ENCODE measurements around the gene MIXL1.
A peak's percentile ranks its signal among the peaks of the same experiment; 100 is the strongest.
"Not testable (repeated sequence)": the region's sequence is repeated elsewhere in the genome, so short reads cannot be mapped to it uniquely, and the experiment has no call there.

The MIXL1 gene

GRCh38 chr1:226223786-226224244 is 351 bp downstream of the MIXL1 start:
- Mint-ChIP-seq H3K9me3 (no peaks in the 10 kb centered on the region), H3K27ac (no peak overlapping the region), H3K36me3 (ENCODE audit: insufficient read depth) (peaks cover 5% of the 10 kb centered on the region), H3K4me3 (peak overlapping the region; percentile 71 to 80), H3K27me3 (peaks cover 26 to 48% of the 10 kb centered on the region in 2 donors), H3K4me1 (ENCODE audit: low read depth in 2 of 2) (peaks cover 0 to 1% of the 10 kb centered on the region in 2 donors)
- ATAC-seq (replicated peaks) (peak; percentile 59), DNase-seq (peak in 1 of 3 experiments; percentile 9)

GRCh38 chr1:226226601-226227000 is 3.1 kb downstream of the MIXL1 start:
- DNase-seq = no peak
- no peak for ATAC-seq (replicated peaks)
- Mint-ChIP-seq H3K4me1 (ENCODE audit: low read depth in 2 of 2) (peaks cover 0 to 1% of the 10 kb centered on the region in 2 donors), H3K4me3 (no peak overlapping the region), H3K27me3 (peaks cover 21 to 39% of the 10 kb centered on the region in 2 donors), H3K9me3 (no peaks in the 10 kb centered on the region), H3K36me3 (ENCODE audit: insufficient read depth) (peaks cover 2% of the 10 kb centered on the region), H3K27ac (no peak overlapping the region)

GRCh38 chr1:226233293-226233692 is 9.8 kb downstream of the MIXL1 start:
- H3K4me3 Mint-ChIP-seq = no peak overlapping the region
- H3K36me3 Mint-ChIP-seq (ENCODE audit: insufficient read depth) = peaks cover 6% of the 10 kb centered on the region
- H3K27ac Mint-ChIP-seq = no peak overlapping the region
- no peaks in the 10 kb centered on the region for H3K4me1 Mint-ChIP-seq (ENCODE audit: low read depth in 2 of 2)
- no peak for DNase-seq
- ATAC-seq (replicated peaks) = no peak
- no peaks in the 10 kb centered on the region for H3K27me3 Mint-ChIP-seq
- H3K9me3 Mint-ChIP-seq = no peaks in the 10 kb centered on the region

- Mint-ChIP-seq H3K9me3 (no peaks in the 10 kb centered on the region), H3K36me3 (ENCODE audit: insufficient read depth) (peaks cover 6% of the 10 kb centered on the region), H3K27me3 (no peaks in the 10 kb centered on the region), H3K4me1 (ENCODE audit: low read depth in 2 of 2) (no peaks in the 10 kb centered on the region), H3K27ac (no peak overlapping the region), H3K4me3 (no peak overlapping the region)
- DNase-seq (no peak), ATAC-seq (replicated peaks) (no peak)
These were observed 10.3 kb downstream of the MIXL1 start for GRCh38 chr1:226233806-226234205.

GRCh38 chr1:226236826-226237225 is 13.4 kb downstream of the MIXL1 start:
- H3K4me3 Mint-ChIP-seq = no peak overlapping the region
- DNase-seq (no peak), ATAC-seq (replicated peaks) (no peak)
- no peak overlapping the region for H3K27ac Mint-ChIP-seq
- H3K9me3 Mint-ChIP-seq = no peaks in the 10 kb centered on the region
- H3K36me3 Mint-ChIP-seq (ENCODE audit: insufficient read depth) = peaks cover 6% of the 10 kb centered on the region
- no peaks in the 10 kb centered on the region for H3K27me3 Mint-ChIP-seq
- H3K4me1 Mint-ChIP-seq (ENCODE audit: low read depth in 2 of 2) = no peaks in the 10 kb centered on the region

GRCh38 chr1:226239421-226239820 is 16.0 kb downstream of the MIXL1 start:
- no peaks in the 10 kb centered on the region for H3K4me1 Mint-ChIP-seq (ENCODE audit: low read depth in 2 of 2)
- no peak overlapping the region for H3K27ac Mint-ChIP-seq
- H3K27me3 Mint-ChIP-seq = no peaks in the 10 kb centered on the region
- no peaks in the 10 kb centered on the region for H3K9me3 Mint-ChIP-seq
- no peak for DNase-seq
- ATAC-seq (replicated peaks) = no peak
- no peak overlapping the region for H3K4me3 Mint-ChIP-seq
- H3K36me3 Mint-ChIP-seq (ENCODE audit: insufficient read depth) = peaks cover 6% of the 10 kb centered on the region

- no peak overlapping the region for H3K27ac Mint-ChIP-seq
These were observed 24.6 kb downstream of the MIXL1 start for GRCh38 chr1:226248091-226248490.

GRCh38 chr1:226248796-226249195 is 25.3 kb downstream of the MIXL1 start:
- ATAC-seq (replicated peaks) (no peak), DNase-seq (no peak)
- no peaks in the 10 kb centered on the region for H3K27me3 Mint-ChIP-seq
- H3K9me3 Mint-ChIP-seq = no peaks in the 10 kb centered on the region
- no peak overlapping the region for H3K4me3 Mint-ChIP-seq
- H3K36me3 Mint-ChIP-seq (ENCODE audit: insufficient read depth) = peaks cover 12% of the 10 kb centered on the region
- no peak overlapping the region for H3K27ac Mint-ChIP-seq
- H3K4me1 Mint-ChIP-seq (ENCODE audit: low read depth in 2 of 2) = no peaks in the 10 kb centered on the region

More at GRCh38 chr1:226248091-226248490, 24.6 kb downstream of the MIXL1 start:
- Mint-ChIP-seq H3K36me3 (ENCODE audit: insufficient read depth) (peaks cover 9% of the 10 kb centered on the region), H3K9me3 (no peaks in the 10 kb centered on the region), H3K27me3 (no peaks in the 10 kb centered on the region), H3K4me3 (no peak overlapping the region), H3K4me1 (ENCODE audit: low read depth in 2 of 2) (no peaks in the 10 kb centered on the region)
- ATAC-seq (replicated peaks) (no peak), DNase-seq (no peak)

- no peak overlapping the region for H3K27ac Mint-ChIP-seq
- no peaks in the 10 kb centered on the region for H3K9me3 Mint-ChIP-seq
- no peak for ATAC-seq (replicated peaks)
These were observed 27.0 kb downstream of the MIXL1 start for GRCh38 chr1:226250511-226250910.

GRCh38 chr1:226252841-226253240 is 29.4 kb downstream of the MIXL1 start:
- not testable (repeated sequence) for ATAC-seq (replicated peaks); H3K36me3 Mint-ChIP-seq (ENCODE audit: insufficient read depth); H3K9me3 Mint-ChIP-seq; DNase-seq; H3K4me1 Mint-ChIP-seq (ENCODE audit: low read depth in 2 of 2); H3K27ac Mint-ChIP-seq; H3K4me3 Mint-ChIP-seq; H3K27me3 Mint-ChIP-seq

More at GRCh38 chr1:226250511-226250910, 27.0 kb downstream of the MIXL1 start:
- no peaks in the 10 kb centered on the region for H3K27me3 Mint-ChIP-seq
- no peaks in the 10 kb centered on the region for H3K4me1 Mint-ChIP-seq (ENCODE audit: low read depth in 2 of 2)
- H3K36me3 Mint-ChIP-seq (ENCODE audit: insufficient read depth) = peaks cover 12% of the 10 kb centered on the region
- H3K4me3 Mint-ChIP-seq = no peak overlapping the region
- no peak for DNase-seq

- Mint-ChIP-seq H3K27ac (no peak overlapping the region), H3K9me3 (no peaks in the 10 kb centered on the region), H3K4me1 (ENCODE audit: low read depth in 2 of 2) (no peaks in the 10 kb centered on the region), H3K4me3 (no peak overlapping the region), H3K36me3 (ENCODE audit: insufficient read depth) (peaks cover 6% of the 10 kb centered on the region), H3K27me3 (no peaks in the 10 kb centered on the region)
- no peak for ATAC-seq (replicated peaks)
- no peak for DNase-seq
These were observed 30.5 kb downstream of the MIXL1 start for GRCh38 chr1:226253933-226254332.

GRCh38 chr1:226255380-226255779 is 31.9 kb downstream of the MIXL1 start:
- Mint-ChIP-seq H3K4me1 (ENCODE audit: low read depth in 2 of 2) (no peaks in the 10 kb centered on the region), H3K36me3 (ENCODE audit: insufficient read depth) (peaks cover 9% of the 10 kb centered on the region), H3K4me3 (no peak overlapping the region), H3K27me3 (no peaks in the 10 kb centered on the region), H3K9me3 (no peaks in the 10 kb centered on the region), H3K27ac (no peak overlapping the region)
- ATAC-seq (replicated peaks) = no peak
- DNase-seq = no peak

- Mint-ChIP-seq H3K27ac (no peak overlapping the region), H3K9me3 (no peaks in the 10 kb centered on the region), H3K4me3 (no peak overlapping the region), H3K36me3 (ENCODE audit: insufficient read depth) (peaks cover 14% of the 10 kb centered on the region), H3K27me3 (no peaks in the 10 kb centered on the region), H3K4me1 (ENCODE audit: low read depth in 2 of 2) (no peaks in the 10 kb centered on the region)
- ATAC-seq (replicated peaks) = no peak
- no peak for DNase-seq
These were observed 38.4 kb downstream of the MIXL1 start for GRCh38 chr1:226261818-226262217.

- H3K36me3 Mint-ChIP-seq (ENCODE audit: insufficient read depth) = peaks cover 19% of the 10 kb centered on the region
- H3K4me3 Mint-ChIP-seq = no peak overlapping the region
- no peak overlapping the region for H3K27ac Mint-ChIP-seq
- no peak for ATAC-seq (replicated peaks)
- no peaks in the 10 kb centered on the region for H3K27me3 Mint-ChIP-seq
- H3K9me3 Mint-ChIP-seq = no peaks in the 10 kb centered on the region
- DNase-seq = no peak
- no peaks in the 10 kb centered on the region for H3K4me1 Mint-ChIP-seq (ENCODE audit: low read depth in 2 of 2)
These were observed 45.1 kb downstream of the MIXL1 start for GRCh38 chr1:226268421-226269124.
